ENCODE measurements around the gene ALDH3B1. TPM values are rescaled to one million over a fixed set of nuclear protein-coding genes. Genes with fewer than 3 reads are reported as not detected.

The ALDH3B1 gene
- total RNA-seq, 1 donor from 2014 or later, result 0.20 TPM

- peak in 1 of 2 donors; percentile 46 for DNase-seq (ENCODE audit: low read depth in 2 of 2)
Observed at GRCh38 chr11:68031144-68031464, 21.0 kb downstream of the ALDH3B1 start.

GRCh38 chr11:68032003-68032402 lies 21.9 kb downstream of the ALDH3B1 start:
- no peak for DNase-seq (ENCODE audit: low read depth in 2 of 2)

GRCh38 chr11:68032997-68033707 lies 23.0 kb downstream of the ALDH3B1 start:
- no peak for DNase-seq (ENCODE audit: low read depth in 2 of 2)

GRCh38 chr11:68033708-68034045 lies 23.6 kb downstream of the ALDH3B1 start:
- DNase-seq (ENCODE audit: low read depth in 2 of 2), result no peak

GRCh38 chr11:68035266-68035876 lies 25.2 kb downstream of the ALDH3B1 start:
- no peak for DNase-seq (ENCODE audit: low read depth in 2 of 2)

- DNase-seq (ENCODE audit: low read depth in 2 of 2), result no peak
Observed at GRCh38 chr11:68036141-68036716, 26.1 kb downstream of the ALDH3B1 start.

GRCh38 chr11:68036717-68037239 lies 26.7 kb downstream of the ALDH3B1 start:
- peak; percentile 34 to 78 for DNase-seq (ENCODE audit: low read depth in 2 of 2)

GRCh38 chr11:68037411-68038225 lies 27.5 kb downstream of the ALDH3B1 start:
- DNase-seq (ENCODE audit: low read depth in 2 of 2), result peak in 1 of 2 donors; percentile 56

- DNase-seq (ENCODE audit: low read depth in 2 of 2), result no peak
Observed at GRCh38 chr11:68038226-68038717, 28.1 kb downstream of the ALDH3B1 start.

- peak; percentile 83 to 89 for DNase-seq (ENCODE audit: low read depth in 2 of 2)
Observed at GRCh38 chr11:68038718-68039525, 28.8 kb downstream of the ALDH3B1 start, which contains the start of gene TCIRG1. Gene TCIRG1, plus strand, starts transcription at chr11:68039025. Its CDS starts 2,247 bp downstream, at chr11:68041272.

- DNase-seq (ENCODE audit: low read depth in 2 of 2), result peak in 1 of 2 donors; percentile 10
Observed at GRCh38 chr11:68039526-68040086, 29.5 kb downstream of the ALDH3B1 start.

- DNase-seq (ENCODE audit: low read depth in 2 of 2), result peak; percentile 83 to 86
Observed at GRCh38 chr11:68040101-68040956, 30.2 kb downstream of the ALDH3B1 start.

GRCh38 chr11:68040957-68041591 lies 30.9 kb downstream of the ALDH3B1 start:
- no peak for DNase-seq (ENCODE audit: low read depth in 2 of 2)

GRCh38 chr11:68041617-68042218 lies 31.6 kb downstream of the ALDH3B1 start:
- no peak for DNase-seq (ENCODE audit: low read depth in 2 of 2)

- DNase-seq (ENCODE audit: low read depth in 2 of 2), result no peak
Observed at GRCh38 chr11:68042219-68043028, 32.3 kb downstream of the ALDH3B1 start.

GRCh38 chr11:68043029-68043348 lies 32.9 kb downstream of the ALDH3B1 start:
- no peak for DNase-seq (ENCODE audit: low read depth in 2 of 2)

GRCh38 chr11:68043349-68044144 lies 33.4 kb downstream of the ALDH3B1 start:
- DNase-seq (ENCODE audit: low read depth in 2 of 2), result no peak

Data from lung microvascular endothelial cell (primary cell).